ENCODE data around the gene CCIN. TPM values are rescaled to one million over a fixed set of nuclear protein-coding genes. Genes with fewer than 3 reads are reported as not detected.
"Not testable (repeated sequence)": the region's sequence is repeated elsewhere in the genome, so short reads cannot be mapped to it uniquely, and the experiment has no call there.

CCIN gene
- total RNA-seq, 1 experiment from 2014 or later, result 0.13 TPM

DNA sequence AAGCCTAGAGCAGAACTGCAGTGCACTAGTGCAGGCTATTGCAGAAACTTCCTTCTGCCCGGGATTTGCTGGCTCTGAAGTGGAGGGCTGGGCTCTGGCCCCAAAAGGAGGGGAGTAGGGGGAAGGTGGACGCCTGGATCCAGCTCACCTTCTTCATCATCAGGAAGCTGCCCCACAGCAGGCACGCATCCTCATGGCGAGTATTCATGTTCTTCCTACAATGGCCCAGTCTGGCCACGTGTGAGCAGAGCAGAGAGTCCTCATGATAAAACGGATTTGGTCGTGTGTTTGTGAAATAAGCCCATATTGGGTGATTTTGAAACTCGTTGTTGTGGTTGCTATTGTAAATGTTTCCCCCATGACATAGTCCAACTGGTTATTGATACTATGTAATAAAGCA, 40.8 kb upstream of the CCIN start:
- no peaks in the 10 kb centered on the region for H3K9me3 ChIP-seq (ENCODE audit: control insufficient read depth, insufficient read depth, low read depth, low read length)
- intact Hi-C loops (cut with micrococcal nuclease; ENCODE audit: unreplicated experiment) (no loop called here), in situ Hi-C loops (cut with HindIII; ENCODE audit: low pct_unique_long_range_greater_than_20kb, low sequenced_read_pairs) (no loop called here)
- H3K4me1 ChIP-seq (ENCODE audit: control insufficient read depth, insufficient read depth, low read length), result no peaks in the 10 kb centered on the region
- H3K27ac ChIP-seq (ENCODE audit: low read length), result no peak overlapping the region
- no TSS peak for BruUV-seq (replicated peaks)
- H3K36me3 ChIP-seq (ENCODE audit: control insufficient read depth, insufficient read depth, low read length), result no peaks in the 10 kb centered on the region
- no peaks in the 10 kb centered on the region for H3K27me3 ChIP-seq (ENCODE audit: control insufficient read depth, insufficient read depth, low read length)
- TF ChIP-seq, protein P1, sequence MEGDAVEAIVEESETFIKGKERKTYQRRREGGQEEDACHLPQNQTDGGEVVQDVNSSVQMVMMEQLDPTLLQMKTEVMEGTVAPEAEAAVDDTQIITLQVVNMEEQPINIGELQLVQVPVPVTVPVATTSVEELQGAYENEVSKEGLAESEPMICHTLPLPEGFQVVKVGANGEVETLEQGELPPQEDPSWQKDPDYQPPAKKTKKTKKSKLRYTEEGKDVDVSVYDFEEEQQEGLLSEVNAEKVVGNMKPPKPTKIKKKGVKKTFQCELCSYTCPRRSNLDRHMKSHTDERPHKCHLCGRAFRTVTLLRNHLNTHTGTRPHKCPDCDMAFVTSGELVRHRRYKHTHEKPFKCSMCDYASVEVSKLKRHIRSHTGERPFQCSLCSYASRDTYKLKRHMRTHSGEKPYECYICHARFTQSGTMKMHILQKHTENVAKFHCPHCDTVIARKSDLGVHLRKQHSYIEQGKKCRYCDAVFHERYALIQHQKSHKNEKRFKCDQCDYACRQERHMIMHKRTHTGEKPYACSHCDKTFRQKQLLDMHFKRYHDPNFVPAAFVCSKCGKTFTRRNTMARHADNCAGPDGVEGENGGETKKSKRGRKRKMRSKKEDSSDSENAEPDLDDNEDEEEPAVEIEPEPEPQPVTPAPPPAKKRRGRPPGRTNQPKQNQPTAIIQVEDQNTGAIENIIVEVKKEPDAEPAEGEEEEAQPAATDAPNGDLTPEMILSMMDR (IDR thresholded peaks at IDR 0.05), result no peak
- TF ChIP-seq POLR2AphosphoS5 (IDR thresholded peaks at IDR 0.05; ENCODE audit: low read depth, low read length), result no peak
- TF ChIP-seq REST (IDR thresholded peaks at IDR 0.05; ENCODE audit: insufficient read depth in 1 of 2, low read depth in 2 of 2, low read length in 1 of 2), result no peak
- TF ChIP-seq TCF7L2 (IDR thresholded peaks at IDR 0.05; ENCODE audit: low read depth, low read length), result no peak
- no peak for TF ChIP-seq SIN3A (IDR thresholded peaks at IDR 0.05; ENCODE audit: borderline replicate concordance, insufficient read depth, low read depth, low read length)
- DNase-seq (ENCODE audit: low read depth, low spot score) (no peak), ATAC-seq (no peak)
- CTCF ChIA-PET, result no interaction called here
- POLR2A ChIA-PET, result no interaction called here
- no peak overlapping the region for H3K4me3 ChIP-seq (ENCODE audit: low read depth in 2 of 2, low read length in 2 of 2)

DNA sequence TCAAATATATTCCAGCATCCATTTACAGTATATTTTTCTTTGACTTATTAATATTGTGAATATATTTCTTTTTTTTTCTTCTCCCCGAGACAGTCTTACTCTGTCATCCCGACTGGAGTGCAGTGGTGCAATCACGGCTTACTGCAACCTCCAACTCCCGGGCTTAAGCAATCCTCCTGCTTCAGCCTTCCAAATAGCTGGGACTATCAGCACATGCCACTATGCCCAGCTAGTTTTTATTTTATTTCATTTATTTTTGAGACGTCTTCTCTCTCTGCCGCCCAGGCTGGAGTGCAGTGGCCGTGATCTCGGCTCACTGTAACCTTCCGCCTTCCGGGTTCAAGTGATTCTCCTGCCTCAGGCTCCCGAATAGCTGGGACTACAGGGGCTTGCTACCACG, 40.0 kb upstream of the CCIN start:
- Histone ChIP-seq H3K27me3 (ENCODE audit: control insufficient read depth, insufficient read depth, low read length) (no peaks in the 10 kb centered on the region), H3K4me3 (ENCODE audit: low read depth in 2 of 2, low read length in 2 of 2) (no peak overlapping the region), H3K36me3 (ENCODE audit: control insufficient read depth, insufficient read depth, low read length) (no peaks in the 10 kb centered on the region), H3K9me3 (ENCODE audit: control insufficient read depth, insufficient read depth, low read depth, low read length) (no peaks in the 10 kb centered on the region), H3K27ac (ENCODE audit: low read length) (no peak overlapping the region), H3K4me1 (ENCODE audit: control insufficient read depth, insufficient read depth, low read length) (no peaks in the 10 kb centered on the region)
- POLR2A ChIA-PET, result no interaction called here
- no peak for ATAC-seq
- in situ Hi-C loops (cut with HindIII; ENCODE audit: low pct_unique_long_range_greater_than_20kb, low sequenced_read_pairs), result no loop called here
- CTCF ChIA-PET, result no interaction called here
- DNase-seq (ENCODE audit: low read depth, low spot score), result no peak
- TF ChIP-seq SIN3A (IDR thresholded peaks at IDR 0.05; ENCODE audit: borderline replicate concordance, insufficient read depth, low read depth, low read length) (no peak), REST (IDR thresholded peaks at IDR 0.05; ENCODE audit: insufficient read depth in 1 of 2, low read depth in 2 of 2, low read length in 1 of 2) (no peak), TCF7L2 (IDR thresholded peaks at IDR 0.05; ENCODE audit: low read depth, low read length) (no peak), POLR2AphosphoS5 (IDR thresholded peaks at IDR 0.05; ENCODE audit: low read depth, low read length) (no peak)
- TF ChIP-seq, protein P1 (IDR thresholded peaks at IDR 0.05), result no peak
- intact Hi-C loops (cut with micrococcal nuclease; ENCODE audit: unreplicated experiment), result no loop called here
- BruUV-seq (replicated peaks), result no TSS peak

GRCh38 chr9:36131666-36132065, 37.5 kb upstream of the CCIN start:
- H3K9me3 ChIP-seq (ENCODE audit: control insufficient read depth, insufficient read depth, low read depth, low read length); DNase-seq (ENCODE audit: low read depth, low spot score); BruUV-seq (replicated peaks); intact Hi-C loops (cut with micrococcal nuclease; ENCODE audit: unreplicated experiment); H3K36me3 ChIP-seq (ENCODE audit: control insufficient read depth, insufficient read depth, low read length); H3K4me1 ChIP-seq (ENCODE audit: control insufficient read depth, insufficient read depth, low read length); H3K27ac ChIP-seq (ENCODE audit: low read length); H3K27me3 ChIP-seq (ENCODE audit: control insufficient read depth, insufficient read depth, low read length); H3K4me3 ChIP-seq (ENCODE audit: low read depth in 2 of 2, low read length in 2 of 2); CTCF ChIA-PET; in situ Hi-C loops (cut with HindIII; ENCODE audit: low pct_unique_long_range_greater_than_20kb, low sequenced_read_pairs); ATAC-seq: not testable (repeated sequence)
- POLR2A ChIA-PET, result interaction anchor here (0.6 kb wide), 1 partner anchor 26 kb away, joined by 6 read pairs; no protein-coding TSS in a partner anchor

Measured in Panc1 (cell line).